Measurements from ENCODE around the gene CBX2. TPM values are rescaled to one million over a fixed set of nuclear protein-coding genes. Genes with fewer than 3 reads are reported as not detected.
A peak's percentile ranks its signal among the peaks of the same experiment; 100 is the strongest.

CBX2 gene
- total and polyA plus RNA-seq, 4 donors: 4.1 to 14.2 (median 11.5) TPM

GRCh38 chr17:79804856-79805696, 27.1 kb downstream of the CBX2 start:
- DNase-seq (ENCODE audit: low read depth in 4 of 6, low spot score in 6 of 6): no peak
- WGBS (ENCODE audit: insufficient coverage): 4% methylated on average over 8 of the region's 22 CpGs
- no peaks in the 10 kb centered on the region for H3K9me3 ChIP-seq (ENCODE audit: control insufficient read depth, insufficient read depth, low read length)
- peaks cover 48% of the 10 kb centered on the region for H3K4me1 ChIP-seq (ENCODE audit: control insufficient read depth, insufficient read depth, low read length)
- H3K4me3 ChIP-seq (ENCODE audit: low read depth, low read length): no peak overlapping the region
- H3K27ac ChIP-seq (ENCODE audit: low read depth, low read length): no peak overlapping the region
- peaks cover 98% of the 10 kb centered on the region for H3K27me3 ChIP-seq (ENCODE audit: control insufficient read depth, insufficient read depth, low read length)
- no peaks in the 10 kb centered on the region for H3K36me3 ChIP-seq (ENCODE audit: control insufficient read depth, insufficient read depth, low read length)

- no peak for DNase-seq (ENCODE audit: low read depth in 4 of 6, low spot score in 6 of 6)
- H3K27ac ChIP-seq (ENCODE audit: low read depth, low read length): no peak overlapping the region
- WGBS (ENCODE audit: insufficient coverage): 27% methylated on average over 3 of the region's 4 CpGs
- peaks cover 46% of the 10 kb centered on the region for H3K4me1 ChIP-seq (ENCODE audit: control insufficient read depth, insufficient read depth, low read length)
- H3K36me3 ChIP-seq (ENCODE audit: control insufficient read depth, insufficient read depth, low read length): no peaks in the 10 kb centered on the region
- peaks cover 95% of the 10 kb centered on the region for H3K27me3 ChIP-seq (ENCODE audit: control insufficient read depth, insufficient read depth, low read length)
- H3K9me3 ChIP-seq (ENCODE audit: control insufficient read depth, insufficient read depth, low read length): no peaks in the 10 kb centered on the region
- H3K4me3 ChIP-seq (ENCODE audit: low read depth, low read length): no peak overlapping the region
Measured at GRCh38 chr17:79806446-79806760, 28.5 kb downstream of the CBX2 start.

- Histone ChIP-seq H3K4me3 (ENCODE audit: low read depth, low read length) (no peak overlapping the region), H3K4me1 (ENCODE audit: control insufficient read depth, insufficient read depth, low read length) (peaks cover 52% of the 10 kb centered on the region), H3K36me3 (ENCODE audit: control insufficient read depth, insufficient read depth, low read length) (no peaks in the 10 kb centered on the region), H3K9me3 (ENCODE audit: control insufficient read depth, insufficient read depth, low read length) (no peaks in the 10 kb centered on the region), H3K27me3 (ENCODE audit: control insufficient read depth, insufficient read depth, low read length) (peaks cover 95% of the 10 kb centered on the region), H3K27ac (ENCODE audit: low read depth, low read length) (no peak overlapping the region)
- no peak for DNase-seq (ENCODE audit: low read depth in 4 of 6, low spot score in 6 of 6)
- 26% methylated on average over 10 of the region's 13 CpGs for WGBS (ENCODE audit: insufficient coverage)
Measured at GRCh38 chr17:79806863-79807720, 29.1 kb downstream of the CBX2 start.

GRCh38 chr17:79808763-79809529, 31.0 kb downstream of the CBX2 start:
- WGBS (ENCODE audit: insufficient coverage): 31% methylated on average over 16 of the region's 20 CpGs
- DNase-seq (ENCODE audit: low read depth in 4 of 6, low spot score in 6 of 6): peak in 2 of 6 donors; percentile 65 to 95
- no peaks in the 10 kb centered on the region for H3K36me3 ChIP-seq (ENCODE audit: control insufficient read depth, insufficient read depth, low read length)
- no peak overlapping the region for H3K4me3 ChIP-seq (ENCODE audit: low read depth, low read length)
- H3K27me3 ChIP-seq (ENCODE audit: control insufficient read depth, insufficient read depth, low read length): peaks cover 87% of the 10 kb centered on the region
- no peaks in the 10 kb centered on the region for H3K9me3 ChIP-seq (ENCODE audit: control insufficient read depth, insufficient read depth, low read length)
- H3K4me1 ChIP-seq (ENCODE audit: control insufficient read depth, insufficient read depth, low read length): peaks cover 48% of the 10 kb centered on the region
- H3K27ac ChIP-seq (ENCODE audit: low read depth, low read length): no peak overlapping the region

- no peak overlapping the region for H3K27ac ChIP-seq (ENCODE audit: low read depth, low read length)
- H3K4me3 ChIP-seq (ENCODE audit: low read depth, low read length): peak overlapping the region; percentile 31
- H3K4me1 ChIP-seq (ENCODE audit: control insufficient read depth, insufficient read depth, low read length): peaks cover 50% of the 10 kb centered on the region
- H3K36me3 ChIP-seq (ENCODE audit: control insufficient read depth, insufficient read depth, low read length): no peaks in the 10 kb centered on the region
- no peaks in the 10 kb centered on the region for H3K9me3 ChIP-seq (ENCODE audit: control insufficient read depth, insufficient read depth, low read length)
- DNase-seq (ENCODE audit: low read depth in 4 of 6, low spot score in 6 of 6): no peak
- H3K27me3 ChIP-seq (ENCODE audit: control insufficient read depth, insufficient read depth, low read length): peaks cover 86% of the 10 kb centered on the region
- 3% methylated on average over 28 of the region's 40 CpGs for WGBS (ENCODE audit: insufficient coverage)
Measured at GRCh38 chr17:79809530-79810129, 31.7 kb downstream of the CBX2 start.

GRCh38 chr17:79810130-79811010, 32.4 kb downstream of the CBX2 start:
- under 1% methylated on average over 48 of the region's 79 CpGs for WGBS (ENCODE audit: insufficient coverage)
- H3K4me1 ChIP-seq (ENCODE audit: control insufficient read depth, insufficient read depth, low read length): peaks cover 53% of the 10 kb centered on the region
- no peaks in the 10 kb centered on the region for H3K36me3 ChIP-seq (ENCODE audit: control insufficient read depth, insufficient read depth, low read length)
- peaks cover 86% of the 10 kb centered on the region for H3K27me3 ChIP-seq (ENCODE audit: control insufficient read depth, insufficient read depth, low read length)
- peak overlapping the region; percentile 48 for H3K4me3 ChIP-seq (ENCODE audit: low read depth, low read length)
- no peaks in the 10 kb centered on the region for H3K9me3 ChIP-seq (ENCODE audit: control insufficient read depth, insufficient read depth, low read length)
- peak overlapping the region; percentile 57 for H3K27ac ChIP-seq (ENCODE audit: low read depth, low read length)
- DNase-seq (ENCODE audit: low read depth in 4 of 6, low spot score in 6 of 6): peak in 4 of 6 donors; percentile 79 to 97 (median 88)

GRCh38 chr17:79811011-79811867, 33.3 kb downstream of the CBX2 start:
- WGBS (ENCODE audit: insufficient coverage): under 1% methylated on average over 54 of the region's 66 CpGs
- Histone ChIP-seq H3K9me3 (ENCODE audit: control insufficient read depth, insufficient read depth, low read length) (no peaks in the 10 kb centered on the region), H3K4me1 (ENCODE audit: control insufficient read depth, insufficient read depth, low read length) (peaks cover 56% of the 10 kb centered on the region), H3K27ac (ENCODE audit: low read depth, low read length) (no peak overlapping the region), H3K36me3 (ENCODE audit: control insufficient read depth, insufficient read depth, low read length) (no peaks in the 10 kb centered on the region), H3K4me3 (ENCODE audit: low read depth, low read length) (peak overlapping the region; percentile 18), H3K27me3 (ENCODE audit: control insufficient read depth, insufficient read depth, low read length) (peaks cover 85% of the 10 kb centered on the region)
- peak in 2 of 6 donors; percentile 79 to 87 for DNase-seq (ENCODE audit: low read depth in 4 of 6, low spot score in 6 of 6)

- Histone ChIP-seq H3K27ac (ENCODE audit: low read depth, low read length) (peak overlapping the region; percentile 22), H3K9me3 (ENCODE audit: control insufficient read depth, insufficient read depth, low read length) (no peaks in the 10 kb centered on the region), H3K4me3 (ENCODE audit: low read depth, low read length) (peak overlapping the region; percentile 18), H3K36me3 (ENCODE audit: control insufficient read depth, insufficient read depth, low read length) (no peaks in the 10 kb centered on the region), H3K4me1 (ENCODE audit: control insufficient read depth, insufficient read depth, low read length) (peaks cover 56% of the 10 kb centered on the region), H3K27me3 (ENCODE audit: control insufficient read depth, insufficient read depth, low read length) (peaks cover 85% of the 10 kb centered on the region)
- DNase-seq (ENCODE audit: low read depth in 4 of 6, low spot score in 6 of 6): peak in 2 of 6 donors; percentile 58 to 67
- 10% methylated on average over 13 of the region's 20 CpGs for whole genome bisulfite sequencing (ENCODE audit: insufficient coverage)
Measured at GRCh38 chr17:79811868-79812352, 34.0 kb downstream of the CBX2 start.
